Heart left ventricle (tissue), 13 donors: ENCODE measurements around the gene FAM120B.

Experiments
- CTCF ChIP-seq, 12 donors: fragments of 200-600 bp; sonication (generic) in 4 of 12; IDR thresholded peaks; one replicate each; pipeline versions ENCODE4 v1.5.0 to v1.8.0; 2018 to 2022; ENCODE audit warnings: antibody characterized with exemption in 12 of 12, mild to moderate bottlenecking in 5 of 12
- POLR2A ChIP-seq, 2 donors: fragments of 450-650 bp; IDR thresholded peaks; one replicate each; pipeline ENCODE4 v1.6.1; 2017; ENCODE audit warnings: antibody characterized with exemption in 2 of 2, mild to moderate bottlenecking in 2 of 2, moderate library complexity in 2 of 2
- donor health status: ischemic (EF 13 %, LVEDD 7.1; RV severe dilation, severe dysfunction).
- donor health status: DM: no; HTN: yes; CAD: no.
- donor health status: DM: no; HTN: no; CAD: no.
- donor health status: ischemic (EF 25% LVEDD 6.9; RV normal size, moderate dysfunction).
- donor health status: ischemic (EF 25% LVEDD 5.7; RV mildly dilated, moderate dysfunction).
- donor health status: ischemic (EF 35%, LVEDD 5.7; RV mildly dilated, moderate dysfunction).
- donor health status: nonischemic (EF 11% LVEDD 7.7; RV severe dilation, severe dysfunction).
- donor health status: DM: yes; HTN: yes; CAD: no.
- donor health status: PGD.
- donor health status: ischemic (EF 29% LVEDD 5.4; RV normal size, mild dysfunction).
- donor health status: nonischemic (EF 23%, LVEDD 6.1; RV moderate dilation, normal function).

- TF ChIP-seq CTCF (IDR thresholded peaks at IDR 0.05): no peak
- no peak for TF ChIP-seq POLR2A (IDR thresholded peaks at IDR 0.05)
These were observed 56.7 kb downstream of the FAM120B start for GRCh38 chr6:170363255-170363654.
